ENCODE data around the gene CDC42BPG. TPM values are rescaled to one million over a fixed set of nuclear protein-coding genes. Genes with fewer than 3 reads are reported as not detected.

CDC42BPG gene
- total and polyA plus RNA-seq, 3 experiments from 2014 or later = 0.52 to 2.3 (median 0.66) TPM

DNA sequence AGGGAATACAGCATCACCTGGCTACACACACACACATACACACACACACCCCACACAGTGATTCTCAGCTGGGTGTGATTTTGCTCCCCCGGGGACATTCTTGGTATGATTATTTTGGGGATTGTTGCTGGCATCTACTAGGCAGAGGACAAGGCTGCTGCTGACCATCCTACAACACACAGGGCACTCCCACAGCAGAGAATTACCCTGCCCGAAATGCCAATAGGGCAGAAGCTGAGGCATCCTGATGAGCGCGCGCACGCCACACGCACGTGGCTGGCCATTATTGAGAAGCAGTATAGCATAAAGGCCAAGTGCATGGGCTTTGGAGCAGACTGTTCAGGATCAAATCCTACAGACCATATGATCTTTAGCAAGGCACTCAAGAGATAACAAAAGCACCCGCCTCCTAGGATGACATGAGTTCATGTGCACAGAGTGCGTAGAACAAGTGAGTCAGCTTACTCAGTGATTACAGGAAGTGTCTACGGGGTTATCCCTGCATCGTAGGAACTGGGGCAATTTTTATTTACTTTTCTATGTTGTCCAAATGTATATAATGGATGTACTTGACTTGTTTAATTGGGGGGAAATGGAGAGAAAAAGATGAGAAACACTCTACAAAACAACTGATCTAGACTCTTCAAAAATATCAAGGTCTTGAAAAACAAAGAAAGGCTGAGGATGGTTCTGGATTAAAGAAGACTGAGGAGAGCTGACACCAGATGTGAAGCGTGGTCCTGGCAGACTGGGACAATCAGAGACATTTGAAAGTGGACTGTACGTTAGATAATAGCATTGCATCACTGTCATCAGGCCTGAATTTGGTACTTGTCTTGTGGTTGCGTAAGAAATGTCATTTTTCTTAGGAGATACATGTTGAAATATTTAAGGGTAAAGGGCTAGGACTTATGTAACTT lies 41.2 kb upstream of the CDC42BPG start:
- Histone ChIP-seq H3K27me3 (ENCODE audit: insufficient read depth, low read length, poor library complexity, severe bottlenecking) (no peaks in the 10 kb centered on the region), H3K9me3 (ENCODE audit: low read length) (no peaks in the 10 kb centered on the region), H3K36me3 (ENCODE audit: insufficient read depth, low read length) (no peaks in the 10 kb centered on the region), H3K4me1 (ENCODE audit: insufficient read depth, low read length) (peaks cover 39% of the 10 kb centered on the region), H3K4me3 (ENCODE audit: low read length) (no peak overlapping the region), H3K27ac (ENCODE audit: low read depth, low read length) (peak overlapping the region; percentile 55)
- no peak for DNase-seq
- ChIA-PET POLR2A (interaction anchor here (0.7 to 14.7 kb wide), 2 partner anchors 14 to 27 kb away, joined by 8 to 569 read pairs; no protein-coding TSS in a partner anchor), CTCF (interaction anchor here (1.4 to 29.6 kb wide), 6 partner anchors 8 to 129 kb away, joined by 4 to 1256 read pairs (median 10); partner anchors contain the start of genes ARL2, CDC42BPG and EHD1)
- H3K27me3 Mint-ChIP-seq = no peaks in the 10 kb centered on the region
- no peaks in the 10 kb centered on the region for H3K36me3 Mint-ChIP-seq
- peaks cover 34 to 52% (median 35%) of the 10 kb centered on the region in 3 donors for H3K4me1 Mint-ChIP-seq
- H3K27ac Mint-ChIP-seq = peak overlapping the region; percentile 28 to 89 (median 74)
- peak overlapping the region in 1 of 7 donors; percentile 3 for H3K4me3 Mint-ChIP-seq
- no peaks in the 10 kb centered on the region for H3K9me3 Mint-ChIP-seq

DNA sequence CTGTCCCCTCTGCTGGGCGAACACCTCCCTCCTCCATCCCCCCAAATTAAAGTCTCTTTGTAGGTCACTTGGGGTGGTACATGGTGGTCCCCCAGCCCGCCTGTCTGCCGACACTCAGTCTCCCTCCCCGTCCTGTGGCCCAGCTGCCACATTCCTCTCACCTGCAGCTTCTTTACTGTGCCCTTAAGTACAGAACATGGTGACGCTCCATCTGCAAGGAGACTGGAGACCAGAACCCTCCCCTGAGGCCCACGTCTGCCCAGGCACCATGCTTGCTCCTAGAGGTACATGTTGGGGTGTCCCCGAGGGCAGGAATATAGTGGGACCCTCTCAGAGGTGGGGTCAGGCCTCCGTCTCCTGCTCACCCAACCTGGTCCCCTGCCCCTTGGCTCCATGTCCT lies 39.6 kb upstream of the CDC42BPG start:
- Histone ChIP-seq H3K9me3 (ENCODE audit: low read length) (no peaks in the 10 kb centered on the region), H3K4me1 (ENCODE audit: insufficient read depth, low read length) (peaks cover 55% of the 10 kb centered on the region), H3K4me3 (ENCODE audit: low read length) (no peak overlapping the region), H3K27me3 (ENCODE audit: insufficient read depth, low read length, poor library complexity, severe bottlenecking) (no peaks in the 10 kb centered on the region), H3K27ac (ENCODE audit: low read depth, low read length) (no peak overlapping the region), H3K36me3 (ENCODE audit: insufficient read depth, low read length) (no peaks in the 10 kb centered on the region)
- CTCF ChIA-PET = interaction anchor here (1.4 to 29.6 kb wide), 6 partner anchors 9 to 130 kb away, joined by 4 to 1256 read pairs (median 10); partner anchors contain the start of genes ARL2 and CDC42BPG
- peaks cover 0 to 1% (median 0%) of the 10 kb centered on the region in 3 donors for H3K36me3 Mint-ChIP-seq
- DNase-seq = no peak
- peak overlapping the region in 3 of 8 donors; percentile 17 to 89 (median 77) for H3K27ac Mint-ChIP-seq
- H3K4me1 Mint-ChIP-seq = peaks cover 50 to 68% (median 51%) of the 10 kb centered on the region in 3 donors
- peaks cover 0 to 1% of the 10 kb centered on the region in 2 donors for H3K27me3 Mint-ChIP-seq
- POLR2A ChIA-PET = interaction anchor here (14.7 kb wide), 1 partner anchor 26 kb away, joined by 569 read pairs; no protein-coding TSS in a partner anchor
- H3K4me3 Mint-ChIP-seq = no peak overlapping the region
- H3K9me3 Mint-ChIP-seq = no peaks in the 10 kb centered on the region

DNA sequence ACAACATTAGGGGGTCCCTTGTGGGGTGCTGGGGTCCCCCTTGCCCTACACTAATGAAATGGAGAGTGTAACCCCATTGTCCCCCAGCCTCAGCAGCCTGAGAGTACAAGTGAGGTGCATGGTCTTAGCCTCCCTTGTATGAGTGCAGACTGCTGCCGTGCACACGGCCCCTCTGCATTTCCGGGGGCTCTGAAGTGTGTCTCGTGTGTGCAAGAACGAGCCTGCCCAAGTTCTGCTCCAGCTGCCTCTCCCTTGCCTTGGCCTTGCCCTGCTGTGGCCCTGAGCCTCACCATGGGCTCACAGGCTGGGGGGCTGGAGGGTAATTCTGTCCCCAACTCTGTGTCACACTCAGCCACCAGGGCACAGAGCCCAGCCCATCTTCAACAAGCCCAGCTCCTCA lies 39.1 kb upstream of the CDC42BPG start:
- H3K27ac ChIP-seq (ENCODE audit: low read depth, low read length) = no peak overlapping the region
- H3K36me3 ChIP-seq (ENCODE audit: insufficient read depth, low read length) = no peaks in the 10 kb centered on the region
- no peaks in the 10 kb centered on the region for H3K9me3 Mint-ChIP-seq
- H3K27me3 ChIP-seq (ENCODE audit: insufficient read depth, low read length, poor library complexity, severe bottlenecking) = no peaks in the 10 kb centered on the region
- H3K27me3 Mint-ChIP-seq = peaks cover 0 to 1% of the 10 kb centered on the region in 2 donors
- H3K4me1 ChIP-seq (ENCODE audit: insufficient read depth, low read length) = peaks cover 54% of the 10 kb centered on the region
- DNase-seq = no peak
- H3K4me3 ChIP-seq (ENCODE audit: low read length) = no peak overlapping the region
- H3K27ac Mint-ChIP-seq = peak overlapping the region in 5 of 8 donors; percentile 17 to 94 (median 77)
- no peak overlapping the region for H3K4me3 Mint-ChIP-seq
- H3K9me3 ChIP-seq (ENCODE audit: low read length) = no peaks in the 10 kb centered on the region
- CTCF ChIA-PET = interaction anchor here (0.5 to 29.6 kb wide), 5 partner anchors 8 to 108 kb away, joined by 3 to 1256 read pairs (median 5); partner anchors contain the start of gene CDC42BPG
- H3K4me1 Mint-ChIP-seq = peaks cover 53 to 72% (median 53%) of the 10 kb centered on the region in 3 donors
- peaks cover 0 to 1% (median 0%) of the 10 kb centered on the region in 3 donors for H3K36me3 Mint-ChIP-seq
- POLR2A ChIA-PET = interaction anchor here (0.7 to 14.7 kb wide), 2 partner anchors 9 to 25 kb away, joined by 3 to 569 read pairs; no protein-coding TSS in a partner anchor

DNA sequence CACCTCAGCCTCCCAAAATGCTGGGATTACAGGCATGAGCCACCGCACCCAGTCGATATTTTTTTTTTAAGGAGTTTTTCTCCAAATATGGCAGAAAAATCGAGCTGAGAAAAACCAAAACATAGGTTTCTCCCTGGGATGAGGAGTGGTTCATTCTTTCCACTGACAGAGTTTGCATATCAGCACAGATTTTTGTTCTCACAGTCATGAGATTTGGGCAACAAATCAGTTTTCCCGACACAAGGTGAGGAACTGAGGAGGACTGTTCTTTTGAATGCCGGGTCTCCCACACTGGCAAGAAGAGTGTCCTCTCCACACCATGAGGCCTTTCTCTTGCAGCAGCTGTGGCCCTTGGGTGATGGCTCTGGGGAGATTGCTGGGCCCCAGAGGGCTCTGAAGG lies 37.8 kb upstream of the CDC42BPG start:
- no peak overlapping the region for H3K27ac ChIP-seq (ENCODE audit: low read depth, low read length)
- ChIA-PET CTCF (interaction anchor here (1.5 to 29.6 kb wide), 3 partner anchors 12 to 103 kb away, joined by 4 to 1256 read pairs (median 44); partner anchors contain the start of gene CDC42BPG), POLR2A (interaction anchor here (0.6 to 14.7 kb wide), 3 partner anchors 24 to 222 kb away, joined by 4 to 569 read pairs (median 4); no protein-coding TSS in a partner anchor)
- H3K36me3 Mint-ChIP-seq = peaks cover 0 to 13% (median 0%) of the 10 kb centered on the region in 3 donors
- peaks cover 0 to 5% of the 10 kb centered on the region in 2 donors for H3K27me3 Mint-ChIP-seq
- peaks cover 43 to 61% (median 45%) of the 10 kb centered on the region in 3 donors for H3K4me1 Mint-ChIP-seq
- H3K4me1 ChIP-seq (ENCODE audit: insufficient read depth, low read length) = peaks cover 41% of the 10 kb centered on the region
- no peaks in the 10 kb centered on the region for H3K36me3 ChIP-seq (ENCODE audit: insufficient read depth, low read length)
- H3K27me3 ChIP-seq (ENCODE audit: insufficient read depth, low read length, poor library complexity, severe bottlenecking) = no peaks in the 10 kb centered on the region
- no peak for DNase-seq
- no peak overlapping the region for H3K27ac Mint-ChIP-seq
- no peaks in the 10 kb centered on the region for H3K9me3 Mint-ChIP-seq
- no peak overlapping the region for H3K4me3 Mint-ChIP-seq
- H3K4me3 ChIP-seq (ENCODE audit: low read length) = no peak overlapping the region
- no peaks in the 10 kb centered on the region for H3K9me3 ChIP-seq (ENCODE audit: low read length)

DNA sequence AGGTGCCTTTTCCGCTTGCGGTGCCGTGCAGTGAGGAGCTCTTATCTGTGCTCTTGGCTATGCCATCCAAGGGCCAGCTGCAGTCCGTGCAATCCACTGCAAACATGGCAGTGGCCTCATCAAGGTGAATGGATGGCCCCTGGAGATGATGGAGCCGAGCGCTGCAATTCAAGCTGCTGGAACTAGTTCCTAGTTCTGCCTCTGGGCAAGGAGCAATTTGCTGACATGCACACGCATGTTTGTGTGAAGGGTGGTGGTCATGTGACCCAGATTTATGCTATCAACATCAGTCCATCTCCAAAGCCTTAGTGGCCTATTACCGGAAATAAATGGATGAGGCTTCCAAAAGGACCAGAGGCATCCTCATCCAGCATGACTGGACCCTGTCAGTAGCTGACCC lies 37.0 kb upstream of the CDC42BPG start:
- DNase-seq = no peak
- H3K9me3 ChIP-seq (ENCODE audit: low read length) = no peaks in the 10 kb centered on the region
- ChIA-PET CTCF (interaction anchor here (7.3 to 29.6 kb wide), 2 partner anchors 13 to 27 kb away, joined by 44 to 1256 read pairs; partner anchors contain the start of gene CDC42BPG), POLR2A (interaction anchor here (0.5 to 14.7 kb wide), 4 partner anchors 23 to 68 kb away, joined by 3 to 569 read pairs (median 4); no protein-coding TSS in a partner anchor)
- H3K27ac ChIP-seq (ENCODE audit: low read depth, low read length) = no peak overlapping the region
- H3K27me3 Mint-ChIP-seq = peaks cover 0 to 10% of the 10 kb centered on the region in 2 donors
- H3K27ac Mint-ChIP-seq = peak overlapping the region in 7 of 8 donors; percentile 79 to 99 (median 97)
- H3K36me3 ChIP-seq (ENCODE audit: insufficient read depth, low read length) = peaks cover under 1% of the 10 kb centered on the region
- peaks cover 0 to 20% (median 3%) of the 10 kb centered on the region in 3 donors for H3K36me3 Mint-ChIP-seq
- H3K4me1 Mint-ChIP-seq = peaks cover 49 to 64% (median 50%) of the 10 kb centered on the region in 3 donors
- no peaks in the 10 kb centered on the region for H3K9me3 Mint-ChIP-seq
- H3K4me1 ChIP-seq (ENCODE audit: insufficient read depth, low read length) = peaks cover 45% of the 10 kb centered on the region
- H3K4me3 Mint-ChIP-seq = peak overlapping the region; percentile 5 to 100 (median 99)
- H3K4me3 ChIP-seq (ENCODE audit: low read length) = no peak overlapping the region
- no peaks in the 10 kb centered on the region for H3K27me3 ChIP-seq (ENCODE audit: insufficient read depth, low read length, poor library complexity, severe bottlenecking)

DNA sequence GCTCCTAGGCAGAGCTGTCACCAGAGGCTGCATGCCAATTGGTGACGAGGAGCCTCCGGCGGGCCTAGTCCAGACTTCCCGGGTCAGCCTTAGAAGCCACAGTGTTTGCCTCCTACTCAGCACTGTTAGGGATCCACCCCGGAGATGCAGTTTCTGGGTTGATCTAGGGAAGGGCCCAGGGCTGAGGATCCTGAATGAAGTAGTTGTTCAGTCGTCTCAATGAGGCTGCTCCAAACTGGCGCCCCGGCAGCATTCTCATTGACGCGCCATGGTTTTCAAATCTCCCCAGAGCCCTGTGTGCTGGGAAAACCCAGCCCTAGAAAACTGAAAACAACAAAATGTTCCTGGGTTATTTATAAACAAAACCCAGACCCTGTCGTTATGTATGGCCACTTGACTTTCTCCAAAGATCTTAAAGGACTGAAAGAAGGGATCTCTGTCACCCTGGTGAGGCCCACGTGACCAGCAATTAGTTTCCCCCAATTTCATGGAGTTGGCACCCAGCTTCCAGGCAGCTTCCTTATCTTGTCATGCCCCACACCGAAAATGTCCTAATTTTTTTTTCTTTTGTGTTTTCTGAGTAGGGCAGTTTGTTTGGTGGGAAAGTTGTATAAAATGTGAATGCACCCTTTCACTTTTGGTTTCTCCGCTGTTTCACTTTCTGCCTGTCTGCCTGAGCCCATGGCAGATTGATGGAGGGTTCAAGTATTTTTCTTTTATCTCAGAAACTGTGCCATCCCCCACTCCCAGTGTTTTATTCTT lies 36.0 kb upstream of the CDC42BPG start:
- H3K4me3 ChIP-seq (ENCODE audit: low read length) = peak overlapping the region; percentile 77
- peak overlapping the region; percentile 53 for H3K27ac ChIP-seq (ENCODE audit: low read depth, low read length)
- DNase-seq = peak in 1 of 5 donors; percentile 46
- H3K4me3 Mint-ChIP-seq = peak overlapping the region; percentile 98 to 100 (median 99)
- peaks cover 7% of the 10 kb centered on the region for H3K36me3 ChIP-seq (ENCODE audit: insufficient read depth, low read length)
- ChIA-PET POLR2A (interaction anchor here (0.6 to 14.7 kb wide), 7 partner anchors 7 to 241 kb away, joined by 3 to 569 read pairs (median 3); partner anchors contain the start of gene SF1), CTCF (interaction anchor here (7.3 to 29.6 kb wide), 2 partner anchors 14 to 26 kb away, joined by 44 to 1256 read pairs; partner anchors contain the start of gene CDC42BPG)
- H3K36me3 Mint-ChIP-seq = peaks cover 3 to 31% (median 6%) of the 10 kb centered on the region in 3 donors
- no peaks in the 10 kb centered on the region for H3K9me3 Mint-ChIP-seq
- H3K4me1 ChIP-seq (ENCODE audit: insufficient read depth, low read length) = peaks cover 49% of the 10 kb centered on the region
- peaks cover 50 to 65% (median 53%) of the 10 kb centered on the region in 3 donors for H3K4me1 Mint-ChIP-seq
- H3K27me3 ChIP-seq (ENCODE audit: insufficient read depth, low read length, poor library complexity, severe bottlenecking) = no peaks in the 10 kb centered on the region
- H3K9me3 ChIP-seq (ENCODE audit: low read length) = no peaks in the 10 kb centered on the region
- H3K27me3 Mint-ChIP-seq = peaks cover 0 to 10% of the 10 kb centered on the region in 2 donors
- peak overlapping the region; percentile 91 to 99 (median 97) for H3K27ac Mint-ChIP-seq

All from CD8-positive, alpha-beta memory T cell (primary cell).